ENCODE data around the gene HS3ST3A1.

HS3ST3A1 gene

DNA sequence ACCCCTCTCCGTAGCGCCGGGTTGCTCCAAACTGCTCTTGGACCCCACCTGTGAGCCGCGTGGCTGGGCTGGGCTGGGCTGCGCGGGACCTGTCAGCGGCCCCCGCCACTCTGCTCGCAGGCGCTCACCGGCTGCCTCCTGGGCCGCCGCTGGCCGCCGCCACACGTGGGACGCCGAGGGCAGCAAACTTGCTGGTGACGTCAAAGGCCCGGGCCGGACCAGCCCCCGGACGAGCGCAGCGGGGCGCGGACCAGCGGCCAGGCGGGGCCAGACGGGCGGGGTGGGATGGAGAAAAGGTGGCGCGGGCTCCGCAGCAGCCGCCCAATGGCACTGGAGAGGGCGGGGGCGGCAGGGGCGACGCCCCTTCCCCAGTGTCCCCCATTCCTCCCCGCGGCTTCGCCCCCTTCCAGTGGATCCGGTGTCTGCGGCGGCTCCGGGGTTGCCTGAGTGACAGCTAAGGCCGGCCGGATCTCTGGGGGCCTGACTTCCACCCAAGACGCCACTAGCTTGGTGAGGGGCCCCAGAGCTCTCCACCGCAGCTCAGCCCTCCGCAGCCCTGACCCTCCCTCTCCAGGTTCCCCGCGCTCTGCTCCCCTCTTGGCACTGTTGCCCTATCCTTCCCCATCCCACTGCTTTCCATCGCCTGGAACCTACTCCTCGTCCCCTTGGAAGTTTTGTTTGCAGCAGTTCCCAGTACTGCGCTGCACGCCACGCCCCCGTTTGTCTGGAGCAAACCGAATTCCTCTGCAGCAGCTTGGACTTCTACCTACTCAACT, at the start of gene HS3ST3A1:
Gene HS3ST3A1 (minus strand): TSS at position 154 of the 776 bp plus-strand sequence. CDS start 800 bp downstream, outside the sequence.
- no peak for DNase-seq

DNA sequence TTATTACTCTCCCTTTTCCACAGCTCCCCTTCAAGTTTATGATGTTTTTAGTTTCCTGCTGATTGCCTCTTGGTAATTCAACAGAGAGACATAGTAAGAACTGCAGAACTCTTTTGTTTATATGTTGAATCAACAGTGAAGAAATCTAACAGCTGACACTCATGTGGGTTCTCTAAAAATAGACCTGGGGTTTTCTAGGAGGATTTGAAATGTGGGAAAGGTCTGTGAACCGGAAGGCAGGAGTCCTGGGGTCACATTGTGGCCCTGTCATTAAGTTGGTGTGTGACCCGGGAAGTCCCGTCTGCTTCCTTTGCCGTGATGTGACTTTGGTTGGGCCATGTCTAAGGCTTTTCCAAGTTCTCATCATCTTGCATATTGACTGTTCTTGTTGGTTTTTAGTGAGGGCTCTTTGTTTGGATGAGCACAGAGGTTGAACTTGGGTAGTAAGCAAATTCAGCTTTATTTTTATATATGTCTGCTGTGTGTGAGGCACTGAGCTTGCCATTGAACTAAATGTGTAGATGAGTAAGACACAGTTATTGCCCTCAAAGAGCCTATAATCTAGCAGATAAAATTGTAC, 48.5 kb upstream of the HS3ST3A1 start:
- DNase-seq: no peak

- DNase-seq: no peak
Measured at GRCh38 chr17:13647543-13648021, 45.9 kb upstream of the HS3ST3A1 start.

- no peak for DNase-seq
Measured at GRCh38 chr17:13646969-13647542, 45.3 kb upstream of the HS3ST3A1 start.

DNA sequence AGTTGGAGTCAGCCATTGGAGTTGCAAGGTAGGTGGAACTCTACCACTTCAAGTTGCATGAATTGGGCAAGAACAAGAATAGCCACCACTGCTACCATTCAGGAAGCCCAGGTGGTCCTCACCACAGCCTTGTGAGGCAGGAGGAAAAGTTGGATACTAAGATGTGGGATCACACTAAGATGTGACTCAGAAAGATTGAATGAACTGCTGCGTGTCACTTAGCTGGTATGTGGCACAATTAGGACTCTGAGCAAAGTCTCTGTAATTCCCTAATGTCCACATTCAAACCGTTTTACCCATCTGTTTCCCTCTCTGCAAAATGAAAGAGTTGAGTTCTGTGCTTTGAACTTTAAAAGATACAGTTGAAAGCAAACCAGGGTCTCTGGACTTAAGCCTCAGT, 44.7 kb upstream of the HS3ST3A1 start:
- no peak for DNase-seq

- DNase-seq: no peak
Measured at GRCh38 chr17:13643180-13643579, 41.5 kb upstream of the HS3ST3A1 start.

DNA sequence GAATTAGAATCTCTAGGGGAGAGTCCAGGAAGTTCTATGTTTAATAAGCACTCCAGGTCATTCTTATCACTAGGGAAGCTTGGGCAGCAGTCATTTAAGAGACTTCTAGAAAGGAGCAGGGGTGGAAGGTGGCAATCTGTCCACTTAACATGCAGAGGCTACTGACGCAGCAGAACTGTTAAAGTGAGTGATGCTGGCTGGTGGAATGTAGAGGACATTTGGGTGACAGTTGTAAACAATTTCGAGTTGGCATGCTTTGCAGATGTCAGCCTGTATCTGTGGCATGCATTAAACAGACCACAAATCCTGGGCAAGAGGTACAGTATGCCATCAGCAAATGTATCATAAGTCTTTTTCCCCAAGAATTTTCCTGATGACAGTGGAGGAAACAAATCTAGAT, 40.5 kb upstream of the HS3ST3A1 start:
- no peak for DNase-seq

GRCh38 chr17:13640551-13640950, 38.8 kb upstream of the HS3ST3A1 start:
- DNase-seq: no peak

- no peak for DNase-seq
Measured at GRCh38 chr17:13638855-13639458, 37.2 kb upstream of the HS3ST3A1 start.

- no peak for DNase-seq
Measured at GRCh38 chr17:13636951-13637350, 35.2 kb upstream of the HS3ST3A1 start.

DNA sequence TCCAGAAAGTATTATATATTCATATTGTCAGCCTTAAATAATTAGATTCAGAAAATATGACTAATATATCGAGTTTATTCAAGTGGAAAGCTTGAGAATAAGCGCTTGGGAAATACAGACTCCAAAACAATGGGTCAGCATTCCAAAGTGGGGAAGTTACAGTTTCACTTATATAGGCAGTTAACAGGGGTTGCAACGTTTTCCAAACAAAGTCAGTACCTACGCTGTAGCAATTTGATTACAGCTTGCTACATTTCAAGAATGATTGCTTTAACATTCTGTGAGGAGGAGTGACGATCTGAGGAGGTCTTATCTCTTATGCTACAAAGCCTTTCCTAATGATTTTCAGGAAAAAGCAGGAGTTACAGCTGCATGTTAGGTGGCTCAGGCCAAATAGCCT, 34.2 kb upstream of the HS3ST3A1 start:
- no peak for DNase-seq

GRCh38 chr17:13634021-13634420, 32.3 kb upstream of the HS3ST3A1 start:
- DNase-seq: no peak

- no peak for DNase-seq
Measured at GRCh38 chr17:13631529-13631928, 29.8 kb upstream of the HS3ST3A1 start.

GRCh38 chr17:13626703-13627102, 25.0 kb upstream of the HS3ST3A1 start:
- no peak for DNase-seq

DNA sequence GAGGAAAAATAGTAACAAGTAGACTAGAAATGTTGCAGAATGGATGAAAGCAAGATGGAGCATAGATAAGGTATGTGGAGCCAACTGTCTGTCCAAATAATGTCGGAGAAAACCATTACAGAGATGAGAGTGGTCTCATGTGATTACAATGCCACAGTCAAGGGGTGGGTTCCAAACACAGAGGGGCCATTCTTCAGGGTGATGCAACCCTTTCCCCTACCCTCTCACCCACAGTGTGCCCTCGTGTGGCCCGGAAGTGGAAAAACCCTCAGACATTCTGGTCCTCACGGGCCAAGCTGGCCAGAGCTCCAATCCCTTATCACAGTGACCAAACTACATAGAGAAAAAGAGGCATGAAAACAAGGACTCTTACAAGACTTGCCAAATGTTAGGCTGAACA, 17.7 kb upstream of the HS3ST3A1 start:
- DNase-seq: no peak

DNA sequence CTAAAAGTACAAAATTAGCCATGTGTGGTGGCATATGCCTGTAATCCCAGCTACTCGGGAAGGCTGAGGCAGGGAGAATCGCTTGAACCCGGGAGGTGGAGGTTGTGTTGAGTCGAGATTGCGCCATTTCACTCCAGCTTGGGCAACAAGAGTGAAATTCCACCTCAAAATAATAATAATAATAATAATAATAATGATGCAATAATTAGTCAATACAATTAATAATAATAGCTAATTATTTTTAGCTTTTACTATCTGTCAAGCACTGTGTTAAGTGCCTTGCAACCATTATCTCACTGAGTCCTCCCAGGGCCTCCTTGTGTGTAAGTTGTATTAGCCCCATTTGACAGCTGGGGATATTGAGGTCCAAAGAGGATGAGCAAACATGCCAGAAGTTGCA, 14.3 kb upstream of the HS3ST3A1 start:
- no peak for DNase-seq

GRCh38 chr17:13609941-13610340, 8.2 kb upstream of the HS3ST3A1 start:
- no peak for DNase-seq

GRCh38 chr17:13601322-13601775, 380 bp downstream of the HS3ST3A1 start:
- no peak for DNase-seq

- DNase-seq: no peak
Measured at GRCh38 chr17:13600475-13601321, 1.0 kb downstream of the HS3ST3A1 start.

GRCh38 chr17:13599864-13600263, 1.9 kb downstream of the HS3ST3A1 start:
- no peak for DNase-seq

DNA sequence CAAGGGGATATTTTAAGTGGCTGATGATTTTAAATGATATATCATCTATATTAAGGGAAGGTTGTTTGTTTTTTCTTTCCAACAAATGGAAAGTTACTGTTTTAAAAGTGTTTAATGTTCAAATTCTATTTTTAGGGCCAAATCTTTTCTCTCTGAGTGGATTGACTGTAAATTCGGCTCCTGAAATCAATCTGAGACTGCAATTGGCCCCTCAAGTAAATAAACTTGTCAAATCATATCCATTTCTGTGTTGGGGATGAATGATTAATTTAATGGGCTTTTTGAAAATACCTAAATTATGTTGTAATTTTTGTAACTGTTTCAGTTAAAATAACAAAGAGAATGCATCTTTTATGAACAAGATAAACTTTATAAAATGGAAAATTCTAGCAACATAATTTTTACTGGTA, 2.6 kb downstream of the HS3ST3A1 start:
- no peak for DNase-seq

DNA sequence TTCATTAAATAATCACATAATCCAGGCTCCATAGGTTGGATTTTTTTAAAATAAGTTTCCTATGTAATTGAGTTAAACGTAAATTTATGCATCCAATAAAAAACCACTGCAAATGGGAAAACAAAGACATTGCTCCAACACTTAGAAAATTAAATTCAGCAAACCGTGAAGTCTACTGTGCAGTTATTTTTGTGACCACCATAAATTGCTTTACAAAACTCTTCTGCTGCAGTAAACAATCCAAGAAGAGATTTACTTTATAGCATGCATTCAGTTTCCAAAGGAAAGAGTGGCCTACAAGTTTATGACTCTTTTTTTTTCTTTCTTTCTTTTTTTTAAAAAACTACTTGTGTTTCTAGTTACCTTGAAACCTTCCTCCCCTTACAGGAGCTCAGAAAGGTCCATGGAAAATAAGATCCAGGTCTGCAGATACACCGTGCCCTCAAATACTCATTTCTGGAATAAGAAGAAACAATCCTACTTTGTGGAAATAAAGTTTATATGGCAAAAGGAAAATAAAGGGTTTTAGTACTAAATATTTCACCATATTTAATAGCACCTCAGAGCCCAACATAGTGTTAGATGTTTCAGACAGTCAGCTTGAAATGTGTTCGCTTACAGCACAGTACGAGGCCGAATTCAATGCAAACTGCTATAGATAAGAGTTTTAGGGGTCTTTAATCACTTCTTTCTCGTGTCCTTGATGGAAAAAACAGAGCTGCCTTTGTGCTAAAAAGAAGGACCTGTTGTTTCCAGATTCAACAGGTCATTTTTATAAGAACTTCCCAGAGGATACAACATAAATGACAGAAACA, 3.2 kb downstream of the HS3ST3A1 start:
- no peak for DNase-seq

Measured in CD4-positive, alpha-beta T cell treated with Interleukin-10 for 1 hour (primary cell).